GM19238 (cell line): ENCODE measurements around the gene SCAPER.

Experiments used
- DNase-seq: peaks from one replicate; pipeline ENCODE4 v3.0.0; 2011; ENCODE audit warnings: low spot score; ENCODE audit not compliant: insufficient read length

Gene SCAPER, protein sequence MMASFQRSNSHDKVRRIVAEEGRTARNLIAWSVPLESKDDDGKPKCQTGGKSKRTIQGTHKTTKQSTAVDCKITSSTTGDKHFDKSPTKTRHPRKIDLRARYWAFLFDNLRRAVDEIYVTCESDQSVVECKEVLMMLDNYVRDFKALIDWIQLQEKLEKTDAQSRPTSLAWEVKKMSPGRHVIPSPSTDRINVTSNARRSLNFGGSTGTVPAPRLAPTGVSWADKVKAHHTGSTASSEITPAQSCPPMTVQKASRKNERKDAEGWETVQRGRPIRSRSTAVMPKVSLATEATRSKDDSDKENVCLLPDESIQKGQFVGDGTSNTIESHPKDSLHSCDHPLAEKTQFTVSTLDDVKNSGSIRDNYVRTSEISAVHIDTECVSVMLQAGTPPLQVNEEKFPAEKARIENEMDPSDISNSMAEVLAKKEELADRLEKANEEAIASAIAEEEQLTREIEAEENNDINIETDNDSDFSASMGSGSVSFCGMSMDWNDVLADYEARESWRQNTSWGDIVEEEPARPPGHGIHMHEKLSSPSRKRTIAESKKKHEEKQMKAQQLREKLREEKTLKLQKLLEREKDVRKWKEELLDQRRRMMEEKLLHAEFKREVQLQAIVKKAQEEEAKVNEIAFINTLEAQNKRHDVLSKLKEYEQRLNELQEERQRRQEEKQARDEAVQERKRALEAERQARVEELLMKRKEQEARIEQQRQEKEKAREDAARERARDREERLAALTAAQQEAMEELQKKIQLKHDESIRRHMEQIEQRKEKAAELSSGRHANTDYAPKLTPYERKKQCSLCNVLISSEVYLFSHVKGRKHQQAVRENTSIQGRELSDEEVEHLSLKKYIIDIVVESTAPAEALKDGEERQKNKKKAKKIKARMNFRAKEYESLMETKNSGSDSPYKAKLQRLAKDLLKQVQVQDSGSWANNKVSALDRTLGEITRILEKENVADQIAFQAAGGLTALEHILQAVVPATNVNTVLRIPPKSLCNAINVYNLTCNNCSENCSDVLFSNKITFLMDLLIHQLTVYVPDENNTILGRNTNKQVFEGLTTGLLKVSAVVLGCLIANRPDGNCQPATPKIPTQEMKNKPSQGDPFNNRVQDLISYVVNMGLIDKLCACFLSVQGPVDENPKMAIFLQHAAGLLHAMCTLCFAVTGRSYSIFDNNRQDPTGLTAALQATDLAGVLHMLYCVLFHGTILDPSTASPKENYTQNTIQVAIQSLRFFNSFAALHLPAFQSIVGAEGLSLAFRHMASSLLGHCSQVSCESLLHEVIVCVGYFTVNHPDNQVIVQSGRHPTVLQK (N-terminal part only)

DNA sequence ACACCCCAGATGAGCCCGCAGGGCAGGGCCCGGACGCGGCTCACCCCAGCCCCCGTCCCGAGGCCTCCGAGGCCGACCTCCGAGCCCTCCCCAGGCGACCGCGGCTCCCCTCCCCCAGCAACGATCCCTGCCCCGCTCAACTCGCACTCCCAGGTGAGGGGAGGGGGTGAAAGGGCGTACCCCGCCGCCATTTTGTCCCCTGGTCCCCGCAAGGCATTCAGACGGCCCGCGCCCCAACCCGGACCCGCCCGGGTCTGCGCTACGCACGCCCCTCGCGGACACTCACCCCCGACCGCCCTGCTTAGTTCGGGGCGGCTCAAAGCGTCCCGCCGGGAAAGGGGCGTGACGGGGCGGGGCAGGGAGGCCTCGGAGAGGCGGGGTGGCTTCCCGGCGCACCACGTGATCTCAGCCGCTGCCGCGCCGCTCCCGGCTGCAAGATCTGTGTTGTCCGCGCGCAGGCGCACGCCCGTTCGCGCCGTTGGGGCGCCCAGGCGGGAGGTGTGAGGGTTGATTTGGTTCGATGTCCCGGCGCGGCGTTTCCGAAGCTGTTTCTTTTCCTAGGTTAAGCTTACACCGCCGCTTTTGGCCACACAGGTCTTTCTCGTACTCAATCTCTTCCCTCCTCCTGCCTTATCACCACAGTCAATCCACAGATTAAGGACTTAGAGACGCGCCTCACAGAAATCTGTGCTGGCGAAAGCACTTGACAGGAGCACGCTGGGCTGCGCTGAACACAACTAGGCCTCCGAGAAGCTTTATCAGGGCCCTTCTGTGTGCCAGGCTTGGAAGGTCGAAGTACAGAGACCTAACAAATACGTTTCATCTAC, at the start of gene SCAPER:
SCAPER (minus strand) TSS at position 328 of the 827 bp plus-strand sequence. CDS start 21,523 bp downstream, outside the sequence.
- peak; percentile 88 for DNase-seq

DNA sequence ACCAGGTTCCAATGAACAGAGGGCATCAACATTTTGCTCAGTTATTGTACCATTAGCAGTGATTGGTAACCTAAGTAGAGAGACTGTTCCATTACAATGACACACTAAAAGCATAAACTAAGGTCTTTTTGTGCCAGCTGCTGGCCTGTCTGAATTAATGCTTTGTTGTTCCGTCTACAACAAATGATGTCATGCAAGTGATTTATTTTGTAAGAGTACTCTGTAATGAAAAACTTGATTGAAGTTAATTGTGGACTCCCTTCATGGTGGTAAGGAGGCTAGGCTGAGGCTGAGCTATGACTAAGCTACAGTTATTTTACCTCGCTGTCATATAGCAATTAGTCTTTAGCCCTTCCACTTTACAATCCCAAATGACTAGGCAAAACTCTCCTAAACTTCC, 49.6 kb upstream of the SCAPER start:
- no peak for DNase-seq

DNA sequence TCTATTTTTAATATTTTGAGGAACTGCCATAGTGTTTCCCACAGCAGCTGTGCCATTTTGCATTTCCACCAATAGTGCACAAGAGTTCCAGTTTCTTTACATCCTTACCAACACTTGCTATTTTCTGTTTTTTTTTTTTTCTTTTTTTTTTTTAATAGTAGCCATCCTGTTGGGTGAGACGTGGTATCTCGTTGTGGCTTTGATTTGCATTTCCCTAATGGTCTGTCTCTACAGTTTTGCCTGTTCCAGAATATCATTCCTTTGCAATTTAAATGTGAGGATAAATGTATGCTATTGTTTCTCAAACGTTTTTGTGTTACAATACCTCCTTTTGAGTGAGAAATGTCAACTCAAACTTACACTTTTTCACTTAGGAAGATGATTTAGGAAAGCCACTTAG, 48.8 kb upstream of the SCAPER start:
- DNase-seq = no peak

DNA sequence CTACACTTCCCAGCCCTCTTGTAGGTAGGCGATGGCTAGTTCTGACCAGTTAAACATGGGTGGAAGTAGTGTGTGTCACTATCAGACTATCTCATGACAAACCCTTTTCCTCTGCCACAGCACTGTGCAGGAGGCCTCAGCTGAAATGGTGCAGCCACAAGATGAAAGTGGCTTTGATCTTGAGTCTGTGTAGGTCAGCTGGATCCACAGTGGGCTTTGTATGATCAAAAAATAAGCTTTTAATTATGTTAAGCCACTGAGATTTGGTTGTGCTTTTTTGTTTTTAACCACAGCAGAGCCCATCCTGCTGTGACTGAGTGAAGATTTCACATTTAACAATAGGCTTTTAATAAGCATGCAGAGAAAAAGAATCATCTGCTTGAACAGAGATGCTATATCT, 46.1 kb upstream of the SCAPER start:
- no peak for DNase-seq

DNA sequence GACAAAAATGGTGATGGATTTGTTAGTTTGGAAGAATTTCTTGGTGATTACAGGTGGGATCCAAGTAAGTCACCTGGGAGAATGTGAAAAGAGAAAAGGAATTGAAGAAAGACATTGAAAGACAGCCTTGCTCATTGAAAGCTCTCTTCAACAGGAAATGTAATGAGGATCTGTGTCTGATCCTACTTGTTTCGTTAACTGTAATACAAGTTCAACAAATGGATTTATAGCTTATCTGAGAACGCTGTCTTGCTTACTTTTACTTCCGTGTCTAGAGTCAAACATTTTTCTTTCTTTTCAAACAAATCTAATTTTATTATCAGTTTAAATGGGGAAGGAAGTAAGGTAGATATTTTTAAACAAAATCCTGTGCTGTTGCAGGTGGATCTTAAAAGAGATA, 42.3 kb upstream of the SCAPER start:
- no peak for DNase-seq

DNA sequence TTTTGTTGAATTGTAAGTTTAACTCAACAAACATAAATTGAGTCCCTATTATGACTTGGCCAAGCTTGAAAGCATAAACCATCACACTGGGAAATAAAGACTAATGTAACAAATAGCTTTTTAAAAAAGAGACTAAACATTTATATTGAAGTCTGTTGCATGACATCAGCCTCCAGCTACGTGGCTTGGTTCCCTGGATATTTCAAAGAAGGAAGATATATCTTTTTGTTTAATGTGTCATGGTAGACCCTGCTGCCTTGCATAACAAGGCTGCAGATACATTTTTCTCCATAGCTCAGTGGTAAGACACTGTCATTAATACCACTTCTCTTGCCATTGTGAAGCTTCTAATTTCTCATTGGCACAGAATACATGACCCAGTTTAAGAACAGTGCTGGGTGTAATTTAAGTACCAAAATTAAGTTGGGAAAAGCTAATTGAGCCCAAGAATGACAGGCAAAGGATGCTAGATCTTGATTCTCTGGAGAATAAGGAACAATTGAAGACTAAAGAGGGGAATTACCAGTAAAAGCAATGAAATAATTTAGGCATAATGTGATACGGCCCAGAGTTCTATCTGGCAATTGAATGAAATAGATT, 40.5 kb upstream of the SCAPER start:
- no peak for DNase-seq

DNA sequence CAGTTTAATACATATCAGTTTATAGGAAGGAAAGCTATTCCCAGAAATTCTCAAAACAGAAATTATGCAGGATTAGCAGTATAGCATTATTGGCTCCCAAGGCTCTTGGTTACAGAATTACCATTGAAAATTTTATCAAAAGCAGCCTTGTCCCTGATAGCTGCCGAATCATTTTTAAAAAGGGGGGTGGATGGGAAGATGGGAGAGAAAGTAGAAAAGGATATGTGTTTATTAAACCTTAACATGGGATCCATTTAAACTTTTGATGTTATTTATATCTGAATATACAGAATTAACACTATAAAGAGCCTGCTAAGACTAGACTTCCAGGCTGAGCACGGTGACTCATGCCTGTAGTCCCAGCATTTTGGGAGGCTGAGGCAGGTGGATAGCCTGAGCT, 37.2 kb upstream of the SCAPER start:
- DNase-seq = no peak

DNA sequence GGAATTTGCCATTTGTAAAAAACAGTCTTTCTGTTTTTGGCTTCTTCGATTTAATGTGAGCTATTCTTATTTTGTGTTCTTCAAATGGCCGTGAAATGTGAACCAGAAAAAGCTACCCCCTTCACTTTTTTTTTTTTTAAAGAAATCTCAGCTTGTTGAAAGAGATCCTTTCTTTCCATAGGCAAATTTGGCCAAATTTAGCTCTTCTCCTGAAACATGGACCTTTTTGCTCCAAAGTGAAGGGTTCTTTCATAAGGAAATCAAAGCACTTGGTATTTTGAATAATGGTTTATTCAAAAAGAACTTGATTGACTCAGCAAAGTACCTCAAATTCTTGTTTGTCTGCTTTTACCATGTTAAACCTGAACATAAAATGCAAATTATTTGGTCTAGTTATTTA, 36.5 kb upstream of the SCAPER start:
- DNase-seq = no peak

DNA sequence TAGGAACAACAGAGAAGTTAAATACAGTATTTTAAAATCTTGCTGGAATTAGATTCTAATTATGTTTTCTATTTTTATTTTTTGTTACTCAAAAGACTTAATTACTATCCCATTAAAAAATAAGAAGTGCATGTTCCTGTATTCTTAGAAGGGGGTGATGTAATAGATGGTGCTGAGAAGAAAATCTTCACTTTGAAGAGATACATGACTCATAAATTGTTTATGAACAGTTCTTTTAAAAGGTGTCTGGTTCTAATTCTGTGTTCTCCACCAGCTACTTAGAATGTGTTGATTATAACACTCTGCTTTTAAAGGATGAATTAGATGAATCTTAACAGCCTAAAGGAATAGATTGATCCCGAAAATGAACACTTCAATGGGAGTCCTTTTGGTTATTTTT, 34.6 kb upstream of the SCAPER start:
- DNase-seq = no peak

DNA sequence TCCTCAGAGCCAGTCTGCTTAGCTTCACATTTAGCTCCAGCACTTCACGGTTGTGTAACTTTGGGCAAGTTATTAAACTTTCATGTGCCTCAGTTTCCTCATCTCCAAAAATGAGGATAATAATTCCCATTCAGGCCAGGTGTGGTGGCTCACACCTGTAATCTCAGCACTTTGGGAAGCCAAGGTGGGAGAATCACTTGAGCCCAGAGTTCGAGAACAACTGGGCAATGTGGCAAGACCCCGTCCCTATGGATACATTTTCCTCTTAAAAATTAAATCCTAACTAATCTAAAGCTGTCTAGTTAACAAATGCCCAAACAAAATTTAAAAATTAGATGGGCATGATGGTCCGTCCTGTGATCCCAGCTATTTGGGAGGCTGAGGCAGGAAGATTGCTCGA, 33.6 kb upstream of the SCAPER start:
- no peak for DNase-seq

DNA sequence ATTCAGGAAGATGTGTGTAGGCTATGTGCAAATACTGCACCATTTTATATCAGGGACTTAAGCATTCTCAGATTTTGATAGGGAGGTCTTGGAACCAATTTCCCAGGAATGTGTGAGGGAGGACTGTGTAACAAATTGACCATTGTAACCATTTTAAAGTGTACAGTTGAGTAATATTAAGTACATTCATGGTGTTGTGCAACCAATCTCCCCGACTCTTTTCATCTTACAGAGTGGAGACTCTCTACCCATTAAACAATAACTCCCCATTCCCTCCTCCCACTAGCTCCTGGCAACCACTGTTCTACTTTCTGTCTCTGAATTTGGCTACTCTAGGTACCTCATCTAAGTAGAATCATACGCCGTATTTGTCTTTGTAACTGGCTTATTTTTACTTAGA, 31.5 kb upstream of the SCAPER start:
- no peak for DNase-seq

DNA sequence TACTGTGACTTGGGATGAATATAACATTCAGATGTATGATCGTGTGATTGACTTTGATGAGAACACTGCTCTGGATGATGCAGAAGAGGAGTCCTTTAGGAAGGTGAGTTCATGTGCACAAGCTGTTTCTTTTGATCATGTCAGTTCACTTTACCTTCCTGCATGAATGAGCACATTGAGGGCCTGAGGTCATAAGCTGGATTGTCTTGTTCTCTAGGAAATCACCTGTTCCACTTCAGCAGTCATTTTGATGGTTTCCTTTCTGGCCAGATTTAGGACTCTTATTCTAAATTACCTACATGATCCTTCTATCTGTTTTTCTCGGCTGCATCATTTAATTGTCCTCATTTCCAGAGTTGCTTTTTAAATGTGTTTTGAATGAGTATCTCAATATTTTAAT, 30.5 kb upstream of the SCAPER start:
- DNase-seq = peak; percentile 15

DNA sequence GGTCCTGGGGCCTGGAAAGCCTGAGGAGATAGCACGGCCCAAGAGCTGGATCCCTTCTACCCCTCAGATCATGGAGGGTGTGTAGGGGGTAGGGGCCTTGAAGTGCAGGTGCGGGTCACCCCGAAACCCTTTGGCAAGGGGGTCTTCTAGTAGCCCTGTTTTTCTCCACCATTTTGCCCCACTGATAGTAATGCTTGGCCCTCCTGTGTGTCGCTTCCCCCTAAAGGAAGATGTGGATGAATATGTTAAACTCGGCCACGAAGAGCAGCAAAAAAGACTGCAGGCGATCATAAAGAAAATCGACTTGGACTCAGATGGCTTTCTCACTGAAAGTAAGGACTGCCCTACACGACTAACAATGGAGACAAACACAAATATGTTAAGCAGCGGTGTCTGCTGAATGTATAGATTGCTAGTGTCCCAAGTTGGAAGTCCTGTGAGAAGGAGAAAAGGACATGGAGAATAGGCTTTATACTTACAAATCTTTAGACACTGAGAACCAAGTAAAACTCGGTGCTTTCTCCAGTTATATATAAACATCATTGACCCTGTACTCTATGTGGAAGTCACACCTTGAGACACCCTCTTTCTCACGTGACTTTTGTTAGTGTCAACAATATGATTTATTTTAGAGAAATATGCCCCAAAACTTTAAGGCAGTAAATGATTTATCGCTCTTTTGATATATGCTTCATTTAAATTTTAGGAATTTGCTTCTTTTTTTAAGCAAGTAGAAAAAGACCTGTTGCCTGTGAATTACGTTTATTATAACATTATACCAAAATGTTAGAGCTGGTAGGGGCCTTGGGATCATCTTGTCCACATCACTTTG, 27.2 kb upstream of the SCAPER start:
- DNase-seq = no peak

DNA sequence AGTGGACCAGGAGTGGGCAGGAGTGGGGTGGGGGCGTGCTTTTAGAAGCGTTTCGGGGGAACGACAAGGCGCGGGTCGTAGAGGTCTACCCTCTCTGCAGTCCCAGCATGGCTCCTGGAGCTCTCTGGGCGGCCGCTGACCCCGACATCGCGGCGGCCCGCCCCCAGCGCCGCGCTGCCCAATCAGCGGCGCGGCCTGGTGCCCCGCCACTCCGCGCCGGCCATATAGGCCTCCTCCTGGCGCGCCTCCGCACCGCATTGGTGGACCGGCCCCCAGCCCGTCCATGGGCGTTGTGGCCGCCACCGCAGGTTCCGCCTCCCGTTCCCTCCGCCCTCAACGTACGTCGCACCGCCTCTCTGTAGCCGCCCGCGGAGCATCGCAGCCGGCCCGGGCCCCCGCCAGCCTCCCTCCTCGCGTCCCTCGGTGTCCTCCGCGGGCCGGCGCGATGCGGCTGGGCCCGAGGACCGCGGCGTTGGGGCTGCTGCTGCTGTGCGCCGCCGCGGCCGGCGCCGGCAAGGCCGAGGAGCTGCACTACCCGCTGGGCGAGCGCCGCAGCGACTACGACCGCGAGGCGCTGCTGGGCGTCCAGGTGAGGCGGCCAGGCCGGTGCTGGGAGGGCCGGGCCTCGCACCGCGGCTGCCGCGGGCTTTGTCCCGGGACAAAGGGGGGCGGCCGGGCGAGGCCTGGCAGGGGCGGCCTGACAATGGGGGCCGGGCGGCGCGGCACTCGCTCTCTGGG, 26.4 kb upstream of the SCAPER start, which contains the start of gene RCN2:
RCN2 (plus strand) TSS at position 353 of the 738 bp plus-strand sequence; CDS start at position 446, 93 bp downstream.
- peak; percentile 90 for DNase-seq

DNA sequence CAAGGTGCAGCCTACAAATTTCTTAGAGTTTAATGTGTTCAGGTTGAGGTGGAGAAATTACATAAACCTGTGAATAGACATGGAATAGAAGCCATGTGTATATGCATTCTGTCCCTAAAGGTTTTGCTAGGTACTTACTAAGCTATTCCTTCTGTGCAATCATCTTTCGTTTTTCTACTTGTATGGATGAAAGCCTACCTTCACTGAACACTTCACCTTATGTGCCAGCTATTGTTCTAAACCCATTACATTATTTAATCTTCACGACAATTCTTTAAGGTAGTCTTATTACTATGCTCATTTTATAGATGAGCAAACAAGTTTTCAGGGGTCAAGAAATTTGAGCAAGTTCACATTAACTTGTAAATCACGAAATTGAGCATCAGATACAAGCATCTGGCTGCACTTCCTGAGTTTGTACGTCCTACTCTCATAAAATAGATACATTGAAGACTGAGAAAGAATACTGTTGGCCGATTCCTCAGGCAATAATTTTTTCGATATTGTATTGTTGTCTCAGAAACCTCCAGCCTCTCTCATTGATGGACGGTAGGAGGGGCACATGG, 25.8 kb upstream of the SCAPER start:
- DNase-seq = no peak

DNA sequence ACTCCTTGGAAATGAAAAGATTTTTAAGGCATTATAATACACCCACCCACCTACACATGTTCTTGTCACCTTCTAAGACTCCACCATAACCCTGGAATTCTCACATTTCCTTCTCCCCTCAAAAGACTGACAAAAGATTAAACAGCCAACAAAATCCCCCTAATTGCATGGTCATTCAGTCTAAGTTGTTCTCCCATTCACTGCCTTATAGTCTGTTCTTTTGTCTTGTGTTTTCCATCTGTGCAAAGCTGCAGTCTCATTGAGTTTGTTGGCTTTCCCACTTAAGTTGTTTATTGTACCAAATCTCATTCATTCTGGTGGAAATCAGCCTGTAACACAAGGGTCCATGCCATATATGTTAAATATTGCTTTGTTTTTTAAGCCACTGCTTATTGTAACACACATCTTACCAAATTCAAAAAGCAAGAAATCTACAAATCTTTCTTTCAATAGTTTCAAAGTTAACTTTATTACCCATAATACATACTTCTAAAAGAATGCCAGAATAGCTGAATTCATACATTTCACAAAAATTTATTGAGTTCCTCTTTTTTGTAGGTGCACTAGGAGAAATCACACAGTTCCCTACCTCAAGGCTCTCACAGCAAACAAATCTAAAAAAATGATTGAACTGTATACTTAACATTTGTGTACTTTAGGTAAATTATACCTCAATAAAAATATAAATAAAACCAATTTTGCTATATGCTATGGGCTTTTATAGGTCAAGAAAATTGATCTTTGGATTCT, 24.0 kb upstream of the SCAPER start:
- DNase-seq = no peak

DNA sequence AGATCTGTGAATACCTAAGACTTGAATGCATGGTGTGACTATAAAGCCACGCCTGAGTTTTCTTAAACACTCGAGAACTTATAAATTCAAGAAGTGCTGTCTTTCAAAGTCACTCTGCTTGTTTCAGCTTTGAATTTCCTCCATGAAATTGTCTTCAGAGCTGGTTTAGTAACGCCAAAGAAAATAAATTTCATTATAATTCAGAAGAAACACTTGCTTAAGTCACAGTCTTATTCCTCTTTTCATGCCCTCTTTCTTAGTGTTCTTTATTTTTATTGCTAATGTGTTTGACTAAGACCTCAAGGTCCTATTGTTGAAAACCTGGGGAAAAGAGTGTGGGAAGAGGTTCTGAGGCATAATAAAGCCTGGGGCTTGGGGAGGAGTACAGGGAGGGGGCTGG, 23.1 kb upstream of the SCAPER start:
- DNase-seq = no peak

DNA sequence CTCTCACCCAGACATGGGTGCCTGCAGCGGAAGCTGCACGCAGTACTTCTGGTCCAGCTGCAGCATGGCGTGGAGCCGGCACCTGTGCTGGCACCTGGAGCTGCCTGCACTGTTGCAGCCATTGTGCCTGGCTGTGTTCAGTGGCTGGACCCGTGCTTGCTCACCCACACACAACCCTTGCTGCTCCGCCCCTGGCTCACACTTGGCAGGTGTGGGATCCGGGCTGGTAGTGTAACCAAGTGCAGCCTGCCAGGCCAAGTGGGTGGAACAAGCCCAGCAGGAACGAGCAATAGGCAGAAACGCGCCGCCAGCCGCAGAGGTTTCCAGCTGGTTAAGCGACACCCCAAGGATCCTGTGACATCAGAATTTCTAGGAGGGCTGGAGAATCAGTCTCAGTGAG, 11.2 kb upstream of the SCAPER start:
- no peak for DNase-seq
